Articular chondrocyte of knee joint (primary cell): Measurements from ENCODE around the gene ZNF426. TPM values are rescaled to one million over a fixed set of nuclear protein-coding genes. Genes with fewer than 3 reads are reported as not detected.

Experiments
- total RNA-seq: library from RNA; depleted of rRNA; stranded (reverse); fragments of >200 nt; gene quantifications from 2 replicates; pipeline ENCODE4 v1.2.3, GENCODE V29; 2012

Gene ZNF426
- total RNA-seq = 27.0 and 41.4 TPM in 2 replicates

GRCh38 chr19:9538183-9539058, at the start of gene ZNF426:
TSS of gene ZNF426 (minus strand) at chr19:9538645. CDS start at chr19:9536232, 2,413 bp downstream.

GRCh38 chr19:9584073-9584833, 45.8 kb upstream of the ZNF426 start, which contains the start of gene ZNF121:
TSS of gene ZNF121 (minus strand) at chr19:9584504. CDS start at chr19:9568097, 16,407 bp downstream.

GRCh38 chr19:9498183-9498902, 40.1 kb downstream of the ZNF426 start, which contains the start of gene ZNF560:
TSS of gene ZNF560 (minus strand) at chr19:9498616. CDS start at chr19:9475313, 23,303 bp downstream.

Other genes with a start within 250 kb of the ZNF426 start
- gene ZNF699, start 228.8 kb downstream of the ZNF426 start, total RNA-seq = 12.4 and 32.2 TPM in 2 replicates
- gene ZNF559, start 214.5 kb downstream of the ZNF426 start, total RNA-seq = 13.6 and 17.5 TPM in 2 replicates
- gene ZNF177, start 175.6 kb downstream of the ZNF426 start, total RNA-seq = 1.0 and 2.4 TPM in 2 replicates
- 11.6 and 15.3 TPM in 2 replicates for gene ZNF266, start 103.1 kb downstream of the ZNF426 start, total RNA-seq
- gene ZNF560, start 40.0 kb downstream of the ZNF426 start, total RNA-seq = 0.39 and 1.4 TPM in 2 replicates
- 42.5 and 46.3 TPM in 2 replicates for gene ZNF121, start 45.9 kb upstream of the ZNF426 start, total RNA-seq
- 34.1 and 47.7 TPM in 2 replicates for gene ZNF561, start 82.6 kb upstream of the ZNF426 start, total RNA-seq
- gene ZNF562, start 136.5 kb upstream of the ZNF426 start, total RNA-seq = 32.8 and 40.2 TPM in 2 replicates
- gene ZNF846, start 230.1 kb upstream of the ZNF426 start, total RNA-seq = 14.4 and 23.6 TPM in 2 replicates